GM23338 (cell line): ENCODE measurements around the gene CARMIL1. TPM values are rescaled to one million over a fixed set of nuclear protein-coding genes. Genes with fewer than 3 reads are reported as not detected.

Experiments
- ATAC-seq: fragments of 200-7000 bp; cut with Tn5 transposase; 3 replicates; pipeline ENCODE4 v1.9.1; 2020
- DNase-seq: peaks from one replicate; pipeline ENCODE4 v3.0.0-alpha.2; 2015; ENCODE audit warnings: low spot score
- H2AFZ ChIP-seq: fragments of 200-600 bp; sonication (generic); 2 replicates; pipeline ENCODE4 v1.8.0; 2016; ENCODE audit warnings: antibody characterized with exemption, mild to moderate bottlenecking, moderate library complexity
- H3F3A ChIP-seq: fragments of 200-600 bp; sonication (generic); replicated peaks from 2 replicates; pipeline ENCODE4 v1.8.0; 2017; ENCODE audit warnings: antibody characterized with exemption, mixed run types, low read depth
- H3K27ac ChIP-seq: fragments of 200-600 bp; sonication (generic); 2 replicates; pipeline ENCODE4 v1.6.1; 2016; ENCODE audit warnings: low read depth
- H3K27me3 ChIP-seq: fragments of 200-600 bp; sonication (generic); 2 replicates; pipeline ENCODE4 v1.8.0; 2016; ENCODE audit warnings: mild to moderate bottlenecking, mixed run types, moderate library complexity; ENCODE audit not compliant: insufficient read depth
- H3K36me3 ChIP-seq: fragments of 200-600 bp; sonication (generic); 2 replicates; pipeline ENCODE4 v1.8.0; 2016; ENCODE audit warnings: mild to moderate bottlenecking; ENCODE audit not compliant: insufficient read depth
- H3K4me1 ChIP-seq: fragments of 200-600 bp; sonication (generic); 2 replicates; pipeline ENCODE4 v1.8.0; 2016; ENCODE audit warnings: mild to moderate bottlenecking, moderate library complexity; ENCODE audit not compliant: insufficient read depth
- H3K4me2 ChIP-seq: fragments of 200-600 bp; sonication (generic); 2 replicates; pipeline ENCODE4 v1.7.1; 2017; ENCODE audit warnings: mixed run types
- H3K4me3 ChIP-seq: fragments of 200-600 bp; sonication (generic); 2 replicates; pipeline ENCODE4 v1.6.1; 2016; ENCODE audit warnings: mixed run types
- H3K79me2 ChIP-seq: fragments of 200-600 bp; sonication (generic); replicated peaks from 2 replicates; pipeline ENCODE4 v1.8.0; 2017; ENCODE audit warnings: mild to moderate bottlenecking; ENCODE audit not compliant: insufficient read depth
- H3K9me2 ChIP-seq: fragments of 200-600 bp; sonication (generic); 2 replicates; pipeline ENCODE4 v1.8.0; 2017; ENCODE audit not compliant: insufficient read depth
- H4K20me1 ChIP-seq: fragments of 200-600 bp; sonication (generic); replicated peaks from 2 replicates; pipeline ENCODE4 v1.8.0; 2017; ENCODE audit warnings: mild to moderate bottlenecking; ENCODE audit not compliant: insufficient read depth
- H3K27ac Mint-ChIP-seq: 2 replicates; pipeline ENCODE4 v1.8.0; 2020; ENCODE audit warnings: inconsistent platforms, mild to moderate bottlenecking, moderate library complexity, mixed read lengths
- H3K27me3 Mint-ChIP-seq: 3 replicates; pipeline ENCODE4 v1.8.0; 2022; ENCODE audit warnings: low read depth, mild to moderate bottlenecking, moderate library complexity, mixed read lengths, inconsistent platforms; ENCODE audit not compliant: insufficient read depth, poor library complexity
- H3K36me3 Mint-ChIP-seq: 3 replicates; pipeline ENCODE4 v1.8.0; 2021; ENCODE audit warnings: low read depth, mild to moderate bottlenecking, inconsistent platforms, moderate library complexity, mixed read lengths
- H3K4me1 Mint-ChIP-seq: 3 replicates; pipeline ENCODE4 v1.8.0; 2020; ENCODE audit warnings: mild to moderate bottlenecking, inconsistent platforms, mixed read lengths
- H3K4me3 Mint-ChIP-seq: 3 replicates; pipeline ENCODE4 v1.8.0; 2021; ENCODE audit warnings: moderate library complexity, mild to moderate bottlenecking, inconsistent platforms, mixed read lengths
- H3K9me3 Mint-ChIP-seq: 3 replicates; pipeline ENCODE4 v1.8.0; 2020; ENCODE audit warnings: moderate library complexity, mild to moderate bottlenecking, inconsistent platforms, mixed read lengths
- CREB1 ChIP-seq: fragments of 250-450 bp; sonication (Bioruptor Pico); IDR thresholded peaks from 2 replicates; pipeline ENCODE4 v1.5.0; 2020; ENCODE audit warnings: low read depth, mild to moderate bottlenecking, moderate library complexity
- EZH2 ChIP-seq: fragments of 200-600 bp; sonication (generic); IDR thresholded peaks from one replicate; pipeline ENCODE4 v1.8.0; 2017; ENCODE audit warnings: antibody characterized with exemption, mild to moderate bottlenecking, low read depth; ENCODE audit not compliant: unreplicated experiment
- EZH2phosphoT487 ChIP-seq: fragments of 200-600 bp; sonication (generic); IDR thresholded peaks from one replicate; pipeline ENCODE4 v1.8.1; 2018; ENCODE audit warnings: antibody characterized with exemption; ENCODE audit not compliant: unreplicated experiment
- JUNB ChIP-seq: IDR thresholded peaks from one replicate; pipeline ENCODE4 v1.6.1; 2016; ENCODE audit warnings: antibody characterized with exemption; ENCODE audit not compliant: unreplicated experiment
- NANOG ChIP-seq: IDR thresholded peaks from 2 replicates; pipeline ENCODE4 v1.6.1; 2016; ENCODE audit warnings: antibody characterized with exemption, borderline replicate concordance
- POLR2AphosphoS5 ChIP-seq: IDR thresholded peaks from 2 replicates; pipeline ENCODE4 v1.6.1; 2016; ENCODE audit warnings: antibody characterized with exemption, low read depth
- STAT1 ChIP-seq: IDR thresholded peaks from one replicate; pipeline ENCODE4 v1.6.1; 2016; ENCODE audit warnings: antibody characterized with exemption; ENCODE audit not compliant: unreplicated experiment
- ZNF114 ChIP-seq: fragments of 250-450 bp; sonication (Bioruptor Pico); IDR thresholded peaks from 2 replicates; pipeline ENCODE4 v1.5.0; 2020; ENCODE audit warnings: mild to moderate bottlenecking, moderate library complexity
- ZNF331 ChIP-seq: fragments of 250-450 bp; sonication (Bioruptor Pico); IDR thresholded peaks from 2 replicates; pipeline ENCODE4 v1.5.0; 2020; ENCODE audit warnings: low read depth, mild to moderate bottlenecking, moderate library complexity
- polyA plus RNA-seq: library from polyadenylated mRNA; unstranded; fragments of >200 nt; fragmentation: Nextera tagmentation; extraction: Ambion mirVana; gene quantifications from 2 replicates; pipeline ENCODE4 v1.2.1, GENCODE V29; 2016
- total RNA-seq: library from RNA; depleted of rRNA; stranded (reverse); fragments of >200 nt; shearing (Covaris generic); gene quantifications from 2 replicates; pipeline ENCODE4 v1.2.3, GENCODE V29; 2014
- TF ChIP-seq, protein P1 (sequence below): IDR thresholded peaks from one replicate; pipeline ENCODE4 v1.6.1; 2018; ENCODE audit warnings: antibody characterized with exemption; ENCODE audit not compliant: unreplicated experiment
- TF ChIP-seq, protein P2 (sequence below), 2 experiments: fragments of 200-600 bp in 1 of 2; sonication (generic) in 1 of 2; conservative IDR thresholded peaks; 2 replicates each; pipeline versions ENCODE4 v1.5.1 to v1.6.1; 2016 to 2017; ENCODE audit warnings: antibody characterized with exemption in 2 of 2, low read depth in 2 of 2, mild to moderate bottlenecking in 2 of 2, moderate library complexity in 1 of 2
- TF ChIP-seq, protein P3 (sequence below): IDR thresholded peaks from 2 replicates; pipeline ENCODE4 v1.6.1; 2016; ENCODE audit warnings: antibody characterized with exemption
- TF ChIP-seq, protein P4 (sequence below): fragments of 250-450 bp; sonication (Bioruptor Pico); IDR thresholded peaks from 2 replicates; pipeline ENCODE4 v1.5.0; 2020; ENCODE audit warnings: mild to moderate bottlenecking, moderate library complexity

The CARMIL1 gene
- total and polyA plus RNA-seq, 2 experiments from 2014 or later: 43.2 to 66.9 TPM

DNA sequence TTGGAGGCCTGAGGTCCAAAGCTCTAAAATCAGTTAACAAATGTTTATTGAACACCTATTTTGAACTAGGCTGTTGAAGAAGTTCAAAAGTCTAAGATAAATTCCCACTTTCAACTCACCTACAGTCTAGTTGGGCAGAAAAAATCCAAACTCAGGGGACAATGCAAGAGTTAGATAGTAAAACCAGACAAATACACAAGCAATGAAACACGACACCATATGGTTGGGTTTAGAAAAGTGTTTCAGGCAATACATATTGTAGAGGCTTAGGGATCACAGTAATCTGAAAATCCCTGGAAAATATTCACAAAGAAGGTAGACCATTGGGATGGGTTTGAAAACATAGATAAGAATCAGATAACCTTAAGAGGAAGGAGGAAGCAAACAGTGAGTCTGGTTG, 1.3 kb upstream of the CARMIL1 start:
- no peak overlapping the region for H3K27ac Mint-ChIP-seq
- Histone ChIP-seq H3K27ac (no peak overlapping the region), H3K27me3 (no peaks in the 10 kb centered on the region), H3F3A (0 out of 2 replicates have a peak, but pooled peaks cover 6% of the 10 kb centered on the region), H3K4me2 (peak overlapping the region; percentile 84), H3K79me2 (peaks cover 29% of the 10 kb centered on the region), H2AFZ (no peak overlapping the region), H4K20me1 (0 out of 2 replicates have a peak, but pooled peaks cover 3% of the 10 kb centered on the region), H3K36me3 (no peaks in the 10 kb centered on the region), H3K4me3 (peak overlapping the region; percentile 92), H3K9me2 (no peaks in the 10 kb centered on the region), H3K4me1 (peaks cover 28% of the 10 kb centered on the region)
- H3K27me3 Mint-ChIP-seq: peaks cover 15% of the 10 kb centered on the region
- TF ChIP-seq JUNB: no peak
- no peak for TF ChIP-seq NANOG
- no peak for TF ChIP-seq EZH2phosphoT487
- no peak for TF ChIP-seq CREB1
- no peak for TF ChIP-seq ZNF331 (CRISPR knock-in tag)
- TF ChIP-seq, protein P1, sequence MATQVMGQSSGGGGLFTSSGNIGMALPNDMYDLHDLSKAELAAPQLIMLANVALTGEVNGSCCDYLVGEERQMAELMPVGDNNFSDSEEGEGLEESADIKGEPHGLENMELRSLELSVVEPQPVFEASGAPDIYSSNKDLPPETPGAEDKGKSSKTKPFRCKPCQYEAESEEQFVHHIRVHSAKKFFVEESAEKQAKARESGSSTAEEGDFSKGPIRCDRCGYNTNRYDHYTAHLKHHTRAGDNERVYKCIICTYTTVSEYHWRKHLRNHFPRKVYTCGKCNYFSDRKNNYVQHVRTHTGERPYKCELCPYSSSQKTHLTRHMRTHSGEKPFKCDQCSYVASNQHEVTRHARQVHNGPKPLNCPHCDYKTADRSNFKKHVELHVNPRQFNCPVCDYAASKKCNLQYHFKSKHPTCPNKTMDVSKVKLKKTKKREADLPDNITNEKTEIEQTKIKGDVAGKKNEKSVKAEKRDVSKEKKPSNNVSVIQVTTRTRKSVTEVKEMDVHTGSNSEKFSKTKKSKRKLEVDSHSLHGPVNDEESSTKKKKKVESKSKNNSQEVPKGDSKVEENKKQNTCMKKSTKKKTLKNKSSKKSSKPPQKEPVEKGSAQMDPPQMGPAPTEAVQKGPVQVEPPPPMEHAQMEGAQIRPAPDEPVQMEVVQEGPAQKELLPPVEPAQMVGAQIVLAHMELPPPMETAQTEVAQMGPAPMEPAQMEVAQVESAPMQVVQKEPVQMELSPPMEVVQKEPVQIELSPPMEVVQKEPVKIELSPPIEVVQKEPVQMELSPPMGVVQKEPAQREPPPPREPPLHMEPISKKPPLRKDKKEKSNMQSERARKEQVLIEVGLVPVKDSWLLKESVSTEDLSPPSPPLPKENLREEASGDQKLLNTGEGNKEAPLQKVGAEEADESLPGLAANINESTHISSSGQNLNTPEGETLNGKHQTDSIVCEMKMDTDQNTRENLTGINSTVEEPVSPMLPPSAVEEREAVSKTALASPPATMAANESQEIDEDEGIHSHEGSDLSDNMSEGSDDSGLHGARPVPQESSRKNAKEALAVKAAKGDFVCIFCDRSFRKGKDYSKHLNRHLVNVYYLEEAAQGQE: no peak
- TF ChIP-seq, protein P2, sequence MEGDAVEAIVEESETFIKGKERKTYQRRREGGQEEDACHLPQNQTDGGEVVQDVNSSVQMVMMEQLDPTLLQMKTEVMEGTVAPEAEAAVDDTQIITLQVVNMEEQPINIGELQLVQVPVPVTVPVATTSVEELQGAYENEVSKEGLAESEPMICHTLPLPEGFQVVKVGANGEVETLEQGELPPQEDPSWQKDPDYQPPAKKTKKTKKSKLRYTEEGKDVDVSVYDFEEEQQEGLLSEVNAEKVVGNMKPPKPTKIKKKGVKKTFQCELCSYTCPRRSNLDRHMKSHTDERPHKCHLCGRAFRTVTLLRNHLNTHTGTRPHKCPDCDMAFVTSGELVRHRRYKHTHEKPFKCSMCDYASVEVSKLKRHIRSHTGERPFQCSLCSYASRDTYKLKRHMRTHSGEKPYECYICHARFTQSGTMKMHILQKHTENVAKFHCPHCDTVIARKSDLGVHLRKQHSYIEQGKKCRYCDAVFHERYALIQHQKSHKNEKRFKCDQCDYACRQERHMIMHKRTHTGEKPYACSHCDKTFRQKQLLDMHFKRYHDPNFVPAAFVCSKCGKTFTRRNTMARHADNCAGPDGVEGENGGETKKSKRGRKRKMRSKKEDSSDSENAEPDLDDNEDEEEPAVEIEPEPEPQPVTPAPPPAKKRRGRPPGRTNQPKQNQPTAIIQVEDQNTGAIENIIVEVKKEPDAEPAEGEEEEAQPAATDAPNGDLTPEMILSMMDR (conservative IDR thresholded peaks at IDR 0.05; ENCODE audit: low read depth in 2 of 2): no peak
- TF ChIP-seq, protein P3, sequence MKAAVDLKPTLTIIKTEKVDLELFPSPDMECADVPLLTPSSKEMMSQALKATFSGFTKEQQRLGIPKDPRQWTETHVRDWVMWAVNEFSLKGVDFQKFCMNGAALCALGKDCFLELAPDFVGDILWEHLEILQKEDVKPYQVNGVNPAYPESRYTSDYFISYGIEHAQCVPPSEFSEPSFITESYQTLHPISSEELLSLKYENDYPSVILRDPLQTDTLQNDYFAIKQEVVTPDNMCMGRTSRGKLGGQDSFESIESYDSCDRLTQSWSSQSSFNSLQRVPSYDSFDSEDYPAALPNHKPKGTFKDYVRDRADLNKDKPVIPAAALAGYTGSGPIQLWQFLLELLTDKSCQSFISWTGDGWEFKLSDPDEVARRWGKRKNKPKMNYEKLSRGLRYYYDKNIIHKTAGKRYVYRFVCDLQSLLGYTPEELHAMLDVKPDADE: no peak
- TF ChIP-seq, protein P4, sequence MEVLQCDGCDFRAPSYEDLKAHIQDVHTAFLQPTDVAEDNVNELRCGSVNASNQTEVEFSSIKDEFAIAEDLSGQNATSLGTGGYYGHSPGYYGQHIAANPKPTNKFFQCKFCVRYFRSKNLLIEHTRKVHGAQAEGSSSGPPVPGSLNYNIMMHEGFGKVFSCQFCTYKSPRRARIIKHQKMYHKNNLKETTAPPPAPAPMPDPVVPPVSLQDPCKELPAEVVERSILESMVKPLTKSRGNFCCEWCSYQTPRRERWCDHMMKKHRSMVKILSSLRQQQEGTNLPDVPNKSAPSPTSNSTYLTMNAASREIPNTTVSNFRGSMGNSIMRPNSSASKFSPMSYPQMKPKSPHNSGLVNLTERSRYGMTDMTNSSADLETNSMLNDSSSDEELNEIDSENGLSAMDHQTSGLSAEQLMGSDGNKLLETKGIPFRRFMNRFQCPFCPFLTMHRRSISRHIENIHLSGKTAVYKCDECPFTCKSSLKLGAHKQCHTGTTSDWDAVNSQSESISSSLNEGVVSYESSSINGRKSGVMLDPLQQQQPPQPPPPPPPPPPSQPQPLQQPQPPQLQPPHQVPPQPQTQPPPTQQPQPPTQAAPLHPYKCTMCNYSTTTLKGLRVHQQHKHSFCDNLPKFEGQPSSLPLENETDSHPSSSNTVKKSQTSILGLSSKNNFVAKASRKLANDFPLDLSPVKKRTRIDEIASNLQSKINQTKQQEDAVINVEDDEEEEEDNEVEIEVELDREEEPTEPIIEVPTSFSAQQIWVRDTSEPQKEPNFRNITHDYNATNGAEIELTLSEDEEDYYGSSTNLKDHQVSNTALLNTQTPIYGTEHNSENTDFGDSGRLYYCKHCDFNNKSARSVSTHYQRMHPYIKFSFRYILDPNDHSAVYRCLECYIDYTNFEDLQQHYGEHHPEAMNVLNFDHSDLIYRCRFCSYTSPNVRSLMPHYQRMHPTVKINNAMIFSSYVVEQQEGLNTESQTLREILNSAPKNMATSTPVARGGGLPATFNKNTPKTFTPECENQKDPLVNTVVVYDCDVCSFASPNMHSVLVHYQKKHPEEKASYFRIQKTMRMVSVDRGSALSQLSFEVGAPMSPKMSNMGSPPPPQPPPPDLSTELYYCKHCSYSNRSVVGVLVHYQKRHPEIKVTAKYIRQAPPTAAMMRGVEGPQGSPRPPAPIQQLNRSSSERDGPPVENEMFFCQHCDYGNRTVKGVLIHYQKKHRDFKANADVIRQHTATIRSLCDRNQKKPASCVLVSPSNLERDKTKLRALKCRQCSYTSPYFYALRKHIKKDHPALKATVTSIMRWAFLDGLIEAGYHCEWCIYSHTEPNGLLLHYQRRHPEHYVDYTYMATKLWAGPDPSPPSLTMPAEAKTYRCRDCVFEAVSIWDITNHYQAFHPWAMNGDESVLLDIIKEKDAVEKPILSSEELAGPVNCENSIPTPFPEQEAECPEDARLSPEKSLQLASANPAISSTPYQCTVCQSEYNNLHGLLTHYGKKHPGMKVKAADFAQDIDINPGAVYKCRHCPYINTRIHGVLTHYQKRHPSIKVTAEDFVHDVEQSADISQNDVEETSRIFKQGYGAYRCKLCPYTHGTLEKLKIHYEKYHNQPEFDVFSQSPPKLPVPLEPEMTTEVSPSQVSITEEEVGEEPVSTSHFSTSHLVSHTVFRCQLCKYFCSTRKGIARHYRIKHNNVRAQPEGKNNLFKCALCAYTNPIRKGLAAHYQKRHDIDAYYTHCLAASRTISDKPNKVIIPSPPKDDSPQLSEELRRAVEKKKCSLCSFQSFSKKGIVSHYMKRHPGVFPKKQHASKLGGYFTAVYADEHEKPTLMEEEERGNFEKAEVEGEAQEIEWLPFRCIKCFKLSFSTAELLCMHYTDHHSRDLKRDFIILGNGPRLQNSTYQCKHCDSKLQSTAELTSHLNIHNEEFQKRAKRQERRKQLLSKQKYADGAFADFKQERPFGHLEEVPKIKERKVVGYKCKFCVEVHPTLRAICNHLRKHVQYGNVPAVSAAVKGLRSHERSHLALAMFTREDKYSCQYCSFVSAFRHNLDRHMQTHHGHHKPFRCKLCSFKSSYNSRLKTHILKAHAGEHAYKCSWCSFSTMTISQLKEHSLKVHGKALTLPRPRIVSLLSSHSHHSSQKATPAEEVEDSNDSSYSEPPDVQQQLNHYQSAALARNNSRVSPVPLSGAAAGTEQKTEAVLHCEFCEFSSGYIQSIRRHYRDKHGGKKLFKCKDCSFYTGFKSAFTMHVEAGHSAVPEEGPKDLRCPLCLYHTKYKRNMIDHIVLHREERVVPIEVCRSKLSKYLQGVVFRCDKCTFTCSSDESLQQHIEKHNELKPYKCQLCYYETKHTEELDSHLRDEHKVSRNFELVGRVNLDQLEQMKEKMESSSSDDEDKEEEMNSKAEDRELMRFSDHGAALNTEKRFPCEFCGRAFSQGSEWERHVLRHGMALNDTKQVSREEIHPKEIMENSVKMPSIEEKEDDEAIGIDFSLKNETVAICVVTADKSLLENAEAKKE (CRISPR knock-in tag): no peak
- TF ChIP-seq POLR2AphosphoS5: no peak
- TF ChIP-seq STAT1: no peak
- no peak for TF ChIP-seq EZH2
- TF ChIP-seq ZNF114: no peak
- H3K4me1 Mint-ChIP-seq: peaks cover 37% of the 10 kb centered on the region
- ATAC-seq (no peak), DNase-seq (no peak)
- H3K36me3 Mint-ChIP-seq: no peaks in the 10 kb centered on the region; the same call in 2 of the 3 replicates
- peak overlapping the region; percentile 95 for H3K4me3 Mint-ChIP-seq
- H3K9me3 Mint-ChIP-seq: no peaks in the 10 kb centered on the region
